SU-DHL-6 (cell line): ENCODE data around the gene RHBG.

Experiments used
- EZH2phosphoT487 ChIP-seq: fragments of 200-600 bp; sonication (generic), shearing (Covaris generic); conservative IDR thresholded peaks from 2 replicates; pipeline ENCODE4 v1.6.1; 2018; ENCODE audit warnings: mild to moderate bottlenecking, antibody characterized with exemption, low read length, moderate library complexity, mixed read lengths
- TF ChIP-seq, protein P1 (sequence below): fragments of 200-600 bp; sonication (generic); IDR thresholded peaks from one replicate; pipeline ENCODE4 v1.5.1; 2017; ENCODE audit warnings: antibody characterized with exemption, mild to moderate bottlenecking, low read length, moderate library complexity; ENCODE audit not compliant: insufficient read depth, poor library complexity, severe bottlenecking

- TF ChIP-seq, protein P1, sequence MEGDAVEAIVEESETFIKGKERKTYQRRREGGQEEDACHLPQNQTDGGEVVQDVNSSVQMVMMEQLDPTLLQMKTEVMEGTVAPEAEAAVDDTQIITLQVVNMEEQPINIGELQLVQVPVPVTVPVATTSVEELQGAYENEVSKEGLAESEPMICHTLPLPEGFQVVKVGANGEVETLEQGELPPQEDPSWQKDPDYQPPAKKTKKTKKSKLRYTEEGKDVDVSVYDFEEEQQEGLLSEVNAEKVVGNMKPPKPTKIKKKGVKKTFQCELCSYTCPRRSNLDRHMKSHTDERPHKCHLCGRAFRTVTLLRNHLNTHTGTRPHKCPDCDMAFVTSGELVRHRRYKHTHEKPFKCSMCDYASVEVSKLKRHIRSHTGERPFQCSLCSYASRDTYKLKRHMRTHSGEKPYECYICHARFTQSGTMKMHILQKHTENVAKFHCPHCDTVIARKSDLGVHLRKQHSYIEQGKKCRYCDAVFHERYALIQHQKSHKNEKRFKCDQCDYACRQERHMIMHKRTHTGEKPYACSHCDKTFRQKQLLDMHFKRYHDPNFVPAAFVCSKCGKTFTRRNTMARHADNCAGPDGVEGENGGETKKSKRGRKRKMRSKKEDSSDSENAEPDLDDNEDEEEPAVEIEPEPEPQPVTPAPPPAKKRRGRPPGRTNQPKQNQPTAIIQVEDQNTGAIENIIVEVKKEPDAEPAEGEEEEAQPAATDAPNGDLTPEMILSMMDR = no peak
- no peak for TF ChIP-seq EZH2phosphoT487
Observed at GRCh38 chr1:156418416-156419070, 49.5 kb downstream of the RHBG start.
